Measurements from ENCODE around the gene USP6. TPM values are rescaled to one million over a fixed set of nuclear protein-coding genes. Genes with fewer than 3 reads are reported as not detected.

The USP6 gene
- total RNA-seq, 1 experiment from 2014 or later: 0.20 TPM

DNA sequence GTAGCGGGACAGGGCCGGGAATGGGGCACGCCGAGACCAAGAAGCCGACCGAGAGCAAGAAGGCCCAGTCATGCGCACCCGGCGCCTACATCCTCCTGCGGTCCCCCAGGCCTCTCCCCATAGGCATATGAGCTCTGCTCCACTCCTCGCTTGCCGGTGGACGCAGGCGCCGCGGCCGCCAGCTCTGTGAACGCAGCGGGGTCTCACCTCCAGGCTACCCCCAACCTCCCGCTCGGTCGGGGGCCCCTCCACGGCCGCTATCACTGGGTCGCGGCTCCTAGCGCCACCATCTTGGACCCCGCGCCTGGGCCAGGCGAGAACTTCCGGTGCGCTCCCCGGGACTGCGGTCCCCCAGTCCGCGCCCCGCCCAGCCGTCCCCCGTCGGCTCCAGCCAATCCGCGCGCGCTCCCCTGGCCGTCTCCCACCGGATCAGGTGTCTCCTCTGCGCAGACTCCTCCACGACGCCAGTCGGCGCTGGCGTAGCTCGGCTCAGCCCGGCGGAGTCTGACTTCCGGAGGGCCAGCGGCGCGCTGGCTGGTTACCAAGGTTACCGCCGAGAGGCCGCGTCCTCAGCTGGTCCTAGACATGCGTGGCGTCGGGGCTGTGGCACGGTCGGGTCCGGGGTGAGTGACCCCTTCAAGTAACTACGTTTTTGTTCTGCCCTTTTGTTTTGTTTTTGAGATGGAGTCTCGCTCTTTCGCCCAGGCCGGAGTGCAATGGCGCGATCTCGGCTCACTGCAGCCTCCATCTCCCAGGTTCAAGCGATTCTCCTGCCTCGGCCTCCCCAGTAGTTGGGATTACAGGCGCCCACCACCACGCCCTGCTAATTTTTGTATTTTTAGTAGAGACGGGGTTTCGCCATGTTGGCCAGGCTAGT lies 75.9 kb downstream of the USP6 start, which contains the start of gene ZNF594 (continued):
- no peak for TF ChIP-seq ZNF317 (CRISPR knock-in tag; IDR thresholded peaks at IDR 0.05; ENCODE audit: borderline replicate concordance, low read depth)
- TF ChIP-seq OVOL2 (CRISPR knock-in tag; IDR thresholded peaks at IDR 0.05; ENCODE audit: borderline replicate concordance): no peak
- TF ChIP-seq, protein P1, sequence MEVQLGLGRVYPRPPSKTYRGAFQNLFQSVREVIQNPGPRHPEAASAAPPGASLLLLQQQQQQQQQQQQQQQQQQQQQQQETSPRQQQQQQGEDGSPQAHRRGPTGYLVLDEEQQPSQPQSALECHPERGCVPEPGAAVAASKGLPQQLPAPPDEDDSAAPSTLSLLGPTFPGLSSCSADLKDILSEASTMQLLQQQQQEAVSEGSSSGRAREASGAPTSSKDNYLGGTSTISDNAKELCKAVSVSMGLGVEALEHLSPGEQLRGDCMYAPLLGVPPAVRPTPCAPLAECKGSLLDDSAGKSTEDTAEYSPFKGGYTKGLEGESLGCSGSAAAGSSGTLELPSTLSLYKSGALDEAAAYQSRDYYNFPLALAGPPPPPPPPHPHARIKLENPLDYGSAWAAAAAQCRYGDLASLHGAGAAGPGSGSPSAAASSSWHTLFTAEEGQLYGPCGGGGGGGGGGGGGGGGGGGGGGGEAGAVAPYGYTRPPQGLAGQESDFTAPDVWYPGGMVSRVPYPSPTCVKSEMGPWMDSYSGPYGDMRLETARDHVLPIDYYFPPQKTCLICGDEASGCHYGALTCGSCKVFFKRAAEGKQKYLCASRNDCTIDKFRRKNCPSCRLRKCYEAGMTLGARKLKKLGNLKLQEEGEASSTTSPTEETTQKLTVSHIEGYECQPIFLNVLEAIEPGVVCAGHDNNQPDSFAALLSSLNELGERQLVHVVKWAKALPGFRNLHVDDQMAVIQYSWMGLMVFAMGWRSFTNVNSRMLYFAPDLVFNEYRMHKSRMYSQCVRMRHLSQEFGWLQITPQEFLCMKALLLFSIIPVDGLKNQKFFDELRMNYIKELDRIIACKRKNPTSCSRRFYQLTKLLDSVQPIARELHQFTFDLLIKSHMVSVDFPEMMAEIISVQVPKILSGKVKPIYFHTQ (CRISPR knock-in tag; IDR thresholded peaks at IDR 0.05): no peak
- TF ChIP-seq ZNF138 (CRISPR knock-in tag; conservative IDR thresholded peaks at IDR 0.05): 0 out of 2 replicates have a peak, but pooled peaks have one; percentile 66
- no peak for TF ChIP-seq PRRX2 (CRISPR knock-in tag; IDR thresholded peaks at IDR 0.05)
- TF ChIP-seq, protein P2, sequence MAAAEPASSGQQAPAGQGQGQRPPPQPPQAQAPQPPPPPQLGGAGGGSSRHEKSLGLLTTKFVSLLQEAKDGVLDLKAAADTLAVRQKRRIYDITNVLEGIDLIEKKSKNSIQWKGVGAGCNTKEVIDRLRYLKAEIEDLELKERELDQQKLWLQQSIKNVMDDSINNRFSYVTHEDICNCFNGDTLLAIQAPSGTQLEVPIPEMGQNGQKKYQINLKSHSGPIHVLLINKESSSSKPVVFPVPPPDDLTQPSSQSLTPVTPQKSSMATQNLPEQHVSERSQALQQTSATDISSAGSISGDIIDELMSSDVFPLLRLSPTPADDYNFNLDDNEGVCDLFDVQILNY (CRISPR knock-in tag; IDR thresholded peaks at IDR 0.05): peak; percentile 61; the same call in 1 of the 2 replicates
- no peak for TF ChIP-seq SMAD4 (CRISPR knock-in tag; IDR thresholded peaks at IDR 0.05)
- TF ChIP-seq GRHL2 (CRISPR knock-in tag; IDR thresholded peaks at IDR 0.05; ENCODE audit: insufficient replicate concordance, severe bottlenecking): no peak
- 0 out of 2 replicates have a peak, but pooled peaks have one; percentile 22 for TF ChIP-seq RELA (CRISPR knock-in tag; IDR thresholded peaks at IDR 0.05; ENCODE audit: borderline replicate concordance)
- no peak for TF ChIP-seq NFE2L1 (CRISPR knock-in tag; IDR thresholded peaks at IDR 0.05)
- TF ChIP-seq, protein P3, sequence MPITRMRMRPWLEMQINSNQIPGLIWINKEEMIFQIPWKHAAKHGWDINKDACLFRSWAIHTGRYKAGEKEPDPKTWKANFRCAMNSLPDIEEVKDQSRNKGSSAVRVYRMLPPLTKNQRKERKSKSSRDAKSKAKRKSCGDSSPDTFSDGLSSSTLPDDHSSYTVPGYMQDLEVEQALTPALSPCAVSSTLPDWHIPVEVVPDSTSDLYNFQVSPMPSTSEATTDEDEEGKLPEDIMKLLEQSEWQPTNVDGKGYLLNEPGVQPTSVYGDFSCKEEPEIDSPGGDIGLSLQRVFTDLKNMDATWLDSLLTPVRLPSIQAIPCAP (CRISPR knock-in tag; IDR thresholded peaks at IDR 0.05): no peak
- TF ChIP-seq IRF2 (CRISPR knock-in tag; IDR thresholded peaks at IDR 0.05; ENCODE audit: borderline replicate concordance, low read depth): no peak
- TF ChIP-seq, protein P4, sequence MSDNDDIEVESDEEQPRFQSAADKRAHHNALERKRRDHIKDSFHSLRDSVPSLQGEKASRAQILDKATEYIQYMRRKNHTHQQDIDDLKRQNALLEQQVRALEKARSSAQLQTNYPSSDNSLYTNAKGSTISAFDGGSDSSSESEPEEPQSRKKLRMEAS (CRISPR knock-in tag; IDR thresholded peaks at IDR 0.05): peak; percentile 83
- TF ChIP-seq MXD4 (CRISPR knock-in tag; IDR thresholded peaks at IDR 0.05; ENCODE audit: borderline replicate concordance): no peak
- TF ChIP-seq, protein P5, sequence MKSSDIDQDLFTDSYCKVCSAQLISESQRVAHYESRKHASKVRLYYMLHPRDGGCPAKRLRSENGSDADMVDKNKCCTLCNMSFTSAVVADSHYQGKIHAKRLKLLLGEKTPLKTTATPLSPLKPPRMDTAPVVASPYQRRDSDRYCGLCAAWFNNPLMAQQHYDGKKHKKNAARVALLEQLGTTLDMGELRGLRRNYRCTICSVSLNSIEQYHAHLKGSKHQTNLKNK (CRISPR knock-in tag; IDR thresholded peaks at IDR 0.05): no peak
- TF ChIP-seq, protein P6, sequence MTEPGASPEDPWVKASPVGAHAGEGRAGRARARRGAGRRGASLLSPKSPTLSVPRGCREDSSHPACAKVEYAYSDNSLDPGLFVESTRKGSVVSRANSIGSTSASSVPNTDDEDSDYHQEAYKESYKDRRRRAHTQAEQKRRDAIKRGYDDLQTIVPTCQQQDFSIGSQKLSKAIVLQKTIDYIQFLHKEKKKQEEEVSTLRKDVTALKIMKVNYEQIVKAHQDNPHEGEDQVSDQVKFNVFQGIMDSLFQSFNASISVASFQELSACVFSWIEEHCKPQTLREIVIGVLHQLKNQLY (CRISPR knock-in tag; IDR thresholded peaks at IDR 0.05): no peak
- no peak for TF ChIP-seq RORB (CRISPR knock-in tag; IDR thresholded peaks at IDR 0.05)
- TF ChIP-seq NR1H2 (CRISPR knock-in tag; IDR thresholded peaks at IDR 0.05): 0 out of 2 replicates have a peak, but pooled peaks have one; percentile 34
- TF ChIP-seq NR3C1 (CRISPR knock-in tag; conservative IDR thresholded peaks at IDR 0.05; ENCODE audit: low read depth): no peak
- no peak for TF ChIP-seq ZNF121 (CRISPR knock-in tag; IDR thresholded peaks at IDR 0.05)
- TF ChIP-seq ZNF671 (CRISPR knock-in tag; IDR thresholded peaks at IDR 0.05): no peak
- TF ChIP-seq, protein P7, sequence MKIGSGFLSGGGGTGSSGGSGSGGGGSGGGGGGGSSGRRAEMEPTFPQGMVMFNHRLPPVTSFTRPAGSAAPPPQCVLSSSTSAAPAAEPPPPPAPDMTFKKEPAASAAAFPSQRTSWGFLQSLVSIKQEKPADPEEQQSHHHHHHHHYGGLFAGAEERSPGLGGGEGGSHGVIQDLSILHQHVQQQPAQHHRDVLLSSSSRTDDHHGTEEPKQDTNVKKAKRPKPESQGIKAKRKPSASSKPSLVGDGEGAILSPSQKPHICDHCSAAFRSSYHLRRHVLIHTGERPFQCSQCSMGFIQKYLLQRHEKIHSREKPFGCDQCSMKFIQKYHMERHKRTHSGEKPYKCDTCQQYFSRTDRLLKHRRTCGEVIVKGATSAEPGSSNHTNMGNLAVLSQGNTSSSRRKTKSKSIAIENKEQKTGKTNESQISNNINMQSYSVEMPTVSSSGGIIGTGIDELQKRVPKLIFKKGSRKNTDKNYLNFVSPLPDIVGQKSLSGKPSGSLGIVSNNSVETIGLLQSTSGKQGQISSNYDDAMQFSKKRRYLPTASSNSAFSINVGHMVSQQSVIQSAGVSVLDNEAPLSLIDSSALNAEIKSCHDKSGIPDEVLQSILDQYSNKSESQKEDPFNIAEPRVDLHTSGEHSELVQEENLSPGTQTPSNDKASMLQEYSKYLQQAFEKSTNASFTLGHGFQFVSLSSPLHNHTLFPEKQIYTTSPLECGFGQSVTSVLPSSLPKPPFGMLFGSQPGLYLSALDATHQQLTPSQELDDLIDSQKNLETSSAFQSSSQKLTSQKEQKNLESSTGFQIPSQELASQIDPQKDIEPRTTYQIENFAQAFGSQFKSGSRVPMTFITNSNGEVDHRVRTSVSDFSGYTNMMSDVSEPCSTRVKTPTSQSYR (CRISPR knock-in tag; IDR thresholded peaks at IDR 0.05): no peak; the same call in 1 of the 2 replicates
- TF ChIP-seq HMGA2 (CRISPR knock-in tag; IDR thresholded peaks at IDR 0.05): no peak
- TF ChIP-seq, protein P8, sequence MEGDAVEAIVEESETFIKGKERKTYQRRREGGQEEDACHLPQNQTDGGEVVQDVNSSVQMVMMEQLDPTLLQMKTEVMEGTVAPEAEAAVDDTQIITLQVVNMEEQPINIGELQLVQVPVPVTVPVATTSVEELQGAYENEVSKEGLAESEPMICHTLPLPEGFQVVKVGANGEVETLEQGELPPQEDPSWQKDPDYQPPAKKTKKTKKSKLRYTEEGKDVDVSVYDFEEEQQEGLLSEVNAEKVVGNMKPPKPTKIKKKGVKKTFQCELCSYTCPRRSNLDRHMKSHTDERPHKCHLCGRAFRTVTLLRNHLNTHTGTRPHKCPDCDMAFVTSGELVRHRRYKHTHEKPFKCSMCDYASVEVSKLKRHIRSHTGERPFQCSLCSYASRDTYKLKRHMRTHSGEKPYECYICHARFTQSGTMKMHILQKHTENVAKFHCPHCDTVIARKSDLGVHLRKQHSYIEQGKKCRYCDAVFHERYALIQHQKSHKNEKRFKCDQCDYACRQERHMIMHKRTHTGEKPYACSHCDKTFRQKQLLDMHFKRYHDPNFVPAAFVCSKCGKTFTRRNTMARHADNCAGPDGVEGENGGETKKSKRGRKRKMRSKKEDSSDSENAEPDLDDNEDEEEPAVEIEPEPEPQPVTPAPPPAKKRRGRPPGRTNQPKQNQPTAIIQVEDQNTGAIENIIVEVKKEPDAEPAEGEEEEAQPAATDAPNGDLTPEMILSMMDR (IDR thresholded peaks at IDR 0.05): peak; percentile 35; the same call in 1 of the 2 replicates
- no peak for TF ChIP-seq CBFB (CRISPR knock-in tag; IDR thresholded peaks at IDR 0.05; ENCODE audit: low read depth)
- no peak for TF ChIP-seq ZNF423 (CRISPR knock-in tag; IDR thresholded peaks at IDR 0.05)
- TF ChIP-seq, protein P9, sequence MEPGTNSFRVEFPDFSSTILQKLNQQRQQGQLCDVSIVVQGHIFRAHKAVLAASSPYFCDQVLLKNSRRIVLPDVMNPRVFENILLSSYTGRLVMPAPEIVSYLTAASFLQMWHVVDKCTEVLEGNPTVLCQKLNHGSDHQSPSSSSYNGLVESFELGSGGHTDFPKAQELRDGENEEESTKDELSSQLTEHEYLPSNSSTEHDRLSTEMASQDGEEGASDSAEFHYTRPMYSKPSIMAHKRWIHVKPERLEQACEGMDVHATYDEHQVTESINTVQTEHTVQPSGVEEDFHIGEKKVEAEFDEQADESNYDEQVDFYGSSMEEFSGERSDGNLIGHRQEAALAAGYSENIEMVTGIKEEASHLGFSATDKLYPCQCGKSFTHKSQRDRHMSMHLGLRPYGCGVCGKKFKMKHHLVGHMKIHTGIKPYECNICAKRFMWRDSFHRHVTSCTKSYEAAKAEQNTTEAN (CRISPR knock-in tag; IDR thresholded peaks at IDR 0.05): 0 out of 2 replicates have a peak, but pooled peaks have one; percentile 19

Measured in WTC11 (cell line).